ENCODE data around the gene COP1. TPM values are rescaled to one million over a fixed set of nuclear protein-coding genes. Genes with fewer than 3 reads are reported as not detected.
"Not testable (repeated sequence)": the region's sequence is repeated elsewhere in the genome, so short reads cannot be mapped to it uniquely, and the experiment has no call there.

Gene COP1
- total and polyA plus RNA-seq, 12 donors: 17.9 to 55.2 (median 23.6) TPM

DNA sequence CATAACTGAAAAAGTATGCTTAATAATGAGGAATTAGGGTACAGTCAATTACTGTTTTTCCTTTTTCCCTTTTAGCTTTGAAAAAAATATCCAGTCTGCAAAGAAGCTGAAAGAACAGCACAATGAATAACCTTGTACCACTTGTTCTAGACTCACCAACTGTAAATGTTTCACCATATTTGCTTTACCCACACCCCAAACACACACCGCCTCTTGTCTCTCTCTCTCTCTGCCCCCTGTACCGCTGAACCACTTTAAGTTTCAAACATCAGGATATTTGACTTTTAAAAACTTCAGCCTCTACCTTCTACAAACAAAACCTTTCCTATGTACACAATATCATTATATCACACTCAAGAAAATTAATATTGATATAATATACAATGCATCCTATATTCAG is 197.1 kb downstream of the COP1 start:
- no peaks in the 10 kb centered on the region for H3K27me3 ChIP-seq
- H3K4me1 ChIP-seq: no peaks in the 10 kb centered on the region
- TF ChIP-seq, protein P1, sequence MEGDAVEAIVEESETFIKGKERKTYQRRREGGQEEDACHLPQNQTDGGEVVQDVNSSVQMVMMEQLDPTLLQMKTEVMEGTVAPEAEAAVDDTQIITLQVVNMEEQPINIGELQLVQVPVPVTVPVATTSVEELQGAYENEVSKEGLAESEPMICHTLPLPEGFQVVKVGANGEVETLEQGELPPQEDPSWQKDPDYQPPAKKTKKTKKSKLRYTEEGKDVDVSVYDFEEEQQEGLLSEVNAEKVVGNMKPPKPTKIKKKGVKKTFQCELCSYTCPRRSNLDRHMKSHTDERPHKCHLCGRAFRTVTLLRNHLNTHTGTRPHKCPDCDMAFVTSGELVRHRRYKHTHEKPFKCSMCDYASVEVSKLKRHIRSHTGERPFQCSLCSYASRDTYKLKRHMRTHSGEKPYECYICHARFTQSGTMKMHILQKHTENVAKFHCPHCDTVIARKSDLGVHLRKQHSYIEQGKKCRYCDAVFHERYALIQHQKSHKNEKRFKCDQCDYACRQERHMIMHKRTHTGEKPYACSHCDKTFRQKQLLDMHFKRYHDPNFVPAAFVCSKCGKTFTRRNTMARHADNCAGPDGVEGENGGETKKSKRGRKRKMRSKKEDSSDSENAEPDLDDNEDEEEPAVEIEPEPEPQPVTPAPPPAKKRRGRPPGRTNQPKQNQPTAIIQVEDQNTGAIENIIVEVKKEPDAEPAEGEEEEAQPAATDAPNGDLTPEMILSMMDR (IDR thresholded peaks at IDR 0.05): no peak
- whole genome bisulfite sequencing, 2 donors: 98 to 99% methylated on average over 2 of the region's 2 CpGs
- intact Hi-C loops (cut with DNase I): no loop called here
- DNase-seq (no peak), ATAC-seq (no peak)
- H3K36me3 ChIP-seq: peaks cover 0 to 41% (median 12%) of the 10 kb centered on the region in 9 donors
- H3K9me3 ChIP-seq: no peaks in the 10 kb centered on the region
- H3K4me3 ChIP-seq: no peak overlapping the region
- H3K27ac ChIP-seq: no peak overlapping the region

DNA sequence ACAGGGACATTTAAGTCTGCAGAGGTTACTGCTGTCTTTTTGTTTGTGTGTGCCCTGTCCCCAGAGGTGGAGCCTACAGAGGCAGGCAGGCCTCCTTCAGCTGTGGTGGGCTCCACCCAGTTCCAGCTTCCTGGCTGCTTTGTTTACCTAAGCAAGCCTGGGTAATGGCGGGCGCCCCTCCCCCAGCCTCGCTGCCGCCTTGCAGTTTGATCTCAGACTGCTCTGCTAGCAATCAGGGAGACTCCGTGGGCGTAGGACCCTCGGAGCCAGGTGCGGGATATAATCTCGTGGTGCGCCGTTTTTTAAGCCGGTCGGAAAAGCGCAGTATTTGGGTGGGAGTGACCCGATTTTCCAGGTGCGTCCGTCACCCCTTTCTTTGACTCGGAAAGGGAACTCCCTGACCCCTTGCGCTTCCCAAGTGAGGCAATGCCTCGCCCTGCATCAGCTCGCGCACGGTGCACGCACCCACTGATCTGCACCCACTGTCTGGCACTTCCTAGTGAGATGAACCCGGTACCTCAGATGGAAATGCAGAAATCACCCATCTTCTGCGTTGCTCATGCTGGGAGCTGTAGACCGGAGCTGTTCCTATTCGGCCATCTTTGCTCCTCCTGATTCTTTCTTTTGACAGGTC is 199.2 kb downstream of the COP1 start:
- H3K9me3 ChIP-seq; H3K27me3 ChIP-seq; H3K4me1 ChIP-seq; ATAC-seq; H3K4me3 ChIP-seq; intact Hi-C loops (cut with DNase I); DNase-seq; H3K27ac ChIP-seq: not testable (repeated sequence)
- H3K36me3 ChIP-seq: peaks cover 0 to 34% (median 12%) of the 10 kb centered on the region in 9 donors
- WGBS, 2 donors: 97 to 98% methylated on average over 23 to 28 of the region's 28 CpGs

DNA sequence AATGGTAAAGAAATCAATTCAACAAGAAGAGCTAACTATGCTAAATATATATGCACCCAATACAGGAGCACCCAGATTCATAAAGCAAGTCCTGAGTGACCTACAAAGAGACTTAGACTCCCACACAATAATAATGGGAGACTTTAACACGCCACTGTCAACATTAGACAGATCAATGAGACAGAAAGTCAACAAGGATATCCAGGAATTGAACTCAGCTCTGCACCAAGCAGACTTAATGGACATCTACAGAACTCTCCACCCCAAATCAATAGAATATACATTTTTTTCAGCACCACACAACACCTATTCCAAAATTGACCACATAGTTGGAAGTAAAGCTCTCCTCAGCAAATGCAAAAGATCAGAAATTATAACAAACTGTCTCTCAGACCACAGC is 212.4 kb downstream of the COP1 start:
- ATAC-seq; H3K27me3 ChIP-seq; intact Hi-C loops (cut with DNase I); DNase-seq; H3K4me3 ChIP-seq; H3K36me3 ChIP-seq; H3K4me1 ChIP-seq; H3K27ac ChIP-seq: not testable (repeated sequence)
- WGBS, 2 donors: 90 to 100% methylated on average over 1 of the region's 1 CpG
- H3K9me3 ChIP-seq: peaks cover 0 to 32% (median 4%) of the 10 kb centered on the region in 11 donors

DNA sequence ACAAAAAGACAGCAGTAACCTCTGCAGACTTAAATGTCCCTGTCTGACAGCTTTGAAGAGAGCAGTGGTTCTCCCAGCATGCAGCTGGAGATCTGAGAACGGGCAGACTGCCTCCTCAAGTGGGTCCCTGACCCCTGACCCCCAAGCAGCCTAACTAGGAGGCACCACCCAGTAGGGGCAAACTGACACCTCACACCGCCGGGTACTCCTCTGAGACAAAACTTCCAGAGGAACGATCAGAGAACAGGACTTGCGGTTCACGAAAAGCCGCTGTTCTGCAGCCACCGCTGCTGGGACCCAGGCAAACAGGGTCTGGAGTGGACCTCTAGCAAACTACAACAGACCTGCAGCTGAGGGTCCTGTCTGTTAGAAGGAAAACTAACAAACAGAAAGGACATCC is 214.3 kb downstream of the COP1 start:
- Histone ChIP-seq H3K9me3 (peaks cover 0 to 16% (median 0%) of the 10 kb centered on the region in 11 donors), H3K36me3 (peaks cover 0 to 23% (median 11%) of the 10 kb centered on the region in 9 donors)
- H3K4me3 ChIP-seq; DNase-seq; H3K27ac ChIP-seq; ATAC-seq; intact Hi-C loops (cut with DNase I); H3K4me1 ChIP-seq; H3K27me3 ChIP-seq: not testable (repeated sequence)
- WGBS, 2 donors: 89 to 90% methylated on average over 8 of the region's 8 CpGs

DNA sequence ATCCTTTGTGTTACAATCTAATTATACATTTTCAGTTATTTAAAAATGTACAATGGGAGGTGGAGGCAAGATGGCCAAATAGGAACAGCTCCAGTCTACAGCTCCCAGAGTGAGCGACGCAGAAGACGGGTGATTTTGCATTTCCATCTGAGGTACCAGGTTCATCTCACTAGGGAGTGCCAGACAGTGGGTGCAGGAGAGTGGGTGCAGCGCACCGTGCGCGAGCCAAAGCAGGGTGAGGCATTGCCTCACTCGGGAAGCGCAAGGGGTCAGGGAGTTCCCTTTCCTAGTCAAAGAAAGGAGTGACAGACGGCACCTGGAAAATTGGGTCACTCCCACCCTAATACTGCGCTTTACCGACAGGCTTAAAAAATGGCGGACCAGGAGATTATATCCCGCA is 214.9 kb downstream of the COP1 start:
- 90 to 97% methylated on average over 14 of the region's 14 CpGs for WGBS, 2 donors
- peaks cover 0 to 10% (median 0%) of the 10 kb centered on the region in 11 donors for H3K9me3 ChIP-seq
- H3K4me3 ChIP-seq; H3K27ac ChIP-seq; H3K4me1 ChIP-seq; H3K27me3 ChIP-seq; ATAC-seq; DNase-seq; intact Hi-C loops (cut with DNase I): not testable (repeated sequence)
- peaks cover 0 to 29% (median 11%) of the 10 kb centered on the region in 9 donors for H3K36me3 ChIP-seq

DNA sequence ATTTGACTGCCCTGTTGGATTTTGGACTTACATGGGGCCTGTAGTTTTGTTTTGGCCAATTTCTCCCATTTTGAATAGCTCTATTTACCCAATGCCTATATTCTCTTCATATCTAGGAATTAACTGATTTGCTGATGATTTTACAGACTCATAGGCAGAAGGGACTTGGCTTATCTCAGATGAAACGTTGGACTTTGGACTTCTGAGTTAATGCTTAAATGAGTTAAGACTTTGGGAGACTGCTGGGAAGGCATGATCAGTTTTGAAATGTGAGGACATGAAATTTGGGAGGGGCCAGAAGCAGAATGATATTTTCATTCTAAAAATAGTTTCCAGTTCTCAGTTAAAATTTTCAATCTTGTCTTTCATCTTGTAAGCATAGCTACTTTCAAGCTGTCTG is 222.3 kb downstream of the COP1 start:
- ATAC-seq: no peak
- DNase-seq: no peak
- no peaks in the 10 kb centered on the region for H3K27me3 ChIP-seq
- WGBS, 2 donors: 72 to 77% methylated on average over 1 of the region's 1 CpG
- intact Hi-C loops (cut with DNase I): no loop called here
- H3K9me3 ChIP-seq: peaks cover 0 to 39% (median 7%) of the 10 kb centered on the region in 11 donors
- TF ChIP-seq, protein P1 (IDR thresholded peaks at IDR 0.05): no peak
- H3K4me1 ChIP-seq: peaks cover 0 to 5% (median 0%) of the 10 kb centered on the region in 9 donors
- H3K36me3 ChIP-seq: peaks cover 0 to 93% (median 48%) of the 10 kb centered on the region in 9 donors
- H3K4me3 ChIP-seq: no peak overlapping the region
- H3K27ac ChIP-seq: no peak overlapping the region

Data from heart right ventricle (tissue), 16 donors.